SU-DHL-6 (cell line): ENCODE data around the gene KLHL40.

Source experiments
- CTCF ChIP-seq: fragments of 200-600 bp; sonication (generic); IDR thresholded peaks from one replicate; pipeline ENCODE4 v1.5.1; 2017; ENCODE audit warnings: antibody characterized with exemption, mild to moderate bottlenecking, low read length, moderate library complexity; ENCODE audit not compliant: insufficient read depth, poor library complexity, severe bottlenecking
- EZH2phosphoT487 ChIP-seq: fragments of 200-600 bp; sonication (generic), shearing (Covaris generic); conservative IDR thresholded peaks from 2 replicates; pipeline ENCODE4 v1.6.1; 2018; ENCODE audit warnings: mild to moderate bottlenecking, antibody characterized with exemption, low read length, moderate library complexity, mixed read lengths

- TF ChIP-seq CTCF, result no peak
- no peak for TF ChIP-seq EZH2phosphoT487
Measured at GRCh38 chr3:42674146-42674545, 11.2 kb upstream of the KLHL40 start.
